Endothelial cell of umbilical vein (primary cell): ENCODE results near the gene CHRM4. TPM values are rescaled to one million over a fixed set of nuclear protein-coding genes. Genes with fewer than 3 reads are reported as not detected.

ENCODE experiments used
- BruUV-seq: library from RNA; stranded (reverse); fragments of 400-500 nt; replicated peaks from 2 replicates; lab custom pipeline; 2021; lab: Mats Ljungman, UMichigan
- CTCF ChIA-PET: fragments of 300-600, 350-600 bp; sonication (Branson Sonifier 250); formaldehyde crosslinking; loops from one replicate; lab custom pipeline; 2021; ENCODE audit warnings: antibody characterized with exemption, inconsistent platforms; lab: Charles Lee
- POLR2A ChIA-PET: fragments of 300-600, 350-600 bp; sonication (Branson Sonifier 250); formaldehyde crosslinking; loops from one replicate; lab custom pipeline; 2021; ENCODE audit warnings: antibody characterized with exemption, inconsistent platforms; lab: Charles Lee
- DNase-seq: peaks from one replicate; pipeline ENCODE4 v3.0.0-alpha.2; 2011; ENCODE audit warnings: low read depth, low spot score
- FAIRE-seq: peaks from 2 replicates; lab custom pipeline; 2011; peaks lifted over from hg19 to GRCh38; lab: Jason Lieb, UNC
- H2AFZ ChIP-seq: 2 replicates; pipeline ENCODE4 v1.6.0; 2012; ENCODE audit warnings: low read depth, low read length, control low read depth, inconsistent platforms
- H3K27ac ChIP-seq: 2 replicates; pipeline ENCODE4 v1.5.1; 2011; ENCODE audit warnings: low read depth, mild to moderate bottlenecking, control low read depth, low read length, moderate library complexity; ENCODE audit not compliant: insufficient read depth
- H3K27me3 ChIP-seq, 2 experiments: 2 replicates each; pipeline versions ENCODE4 v1.6.0 to v1.6.1; 2011; ENCODE audit warnings: low read length in 2 of 2, mixed read lengths in 1 of 2; ENCODE audit not compliant: control insufficient read depth in 2 of 2, insufficient read depth in 2 of 2
- H3K36me3 ChIP-seq, 2 experiments: 2 replicates in 1 of 2; 3 replicates in 1 of 2; pipeline ENCODE4 v1.5.1; 2011; ENCODE audit warnings: low read length in 2 of 2, mild to moderate bottlenecking in 1 of 2, moderate library complexity in 1 of 2; ENCODE audit not compliant: control insufficient read depth in 2 of 2, insufficient read depth in 2 of 2; ENCODE audit errors: extremely low read depth in 1 of 2
- H3K4me1 ChIP-seq: 3 replicates; pipeline ENCODE4 v1.5.1; 2011; ENCODE audit warnings: mild to moderate bottlenecking, low read length; ENCODE audit not compliant: control insufficient read depth, insufficient read depth; ENCODE audit errors: extremely low read depth
- H3K4me2 ChIP-seq: 2 replicates; pipeline ENCODE4 v1.6.1; 2011; ENCODE audit warnings: low read length, control low read depth, mixed read lengths; ENCODE audit not compliant: insufficient read depth
- H3K4me3 ChIP-seq, 3 experiments: fragments of 200-600 bp in 1 of 3; sonication (generic), shearing (Covaris generic) in 1 of 3; replicated peaks in 1 of 3; 2 replicates each; pipeline ENCODE4 v1.5.1; 2011 to 2016; ENCODE audit warnings: control low read depth in 3 of 3, low read length in 3 of 3, mild to moderate bottlenecking in 2 of 3, inconsistent platforms in 1 of 3, low read depth in 1 of 3, moderate library complexity in 1 of 3; ENCODE audit not compliant: insufficient read depth in 1 of 3
- H3K79me2 ChIP-seq: 2 replicates; pipeline ENCODE4 v1.6.0; 2012; ENCODE audit warnings: low read length, inconsistent platforms; ENCODE audit not compliant: control insufficient read depth, insufficient read depth
- H3K9ac ChIP-seq: replicated peaks from 2 replicates; pipeline ENCODE3; 2011; ENCODE audit warnings: low read length, control low read depth; ENCODE audit not compliant: insufficient read depth; ENCODE audit errors: extremely low read depth
- H3K9me1 ChIP-seq: replicated peaks from 3 replicates; pipeline ENCODE4 v1.6.0; 2011; ENCODE audit warnings: mild to moderate bottlenecking, low read length; ENCODE audit not compliant: control insufficient read depth, insufficient read depth; ENCODE audit errors: extremely low read depth
- H3K9me3 ChIP-seq: replicated peaks from 2 replicates; pipeline ENCODE4 v1.5.1; 2012; ENCODE audit warnings: low read length, inconsistent platforms; ENCODE audit not compliant: control insufficient read depth, insufficient read depth
- H4K20me1 ChIP-seq: replicated peaks from 2 replicates; pipeline ENCODE3; 2011; ENCODE audit warnings: mild to moderate bottlenecking, low read length; ENCODE audit not compliant: control insufficient read depth, insufficient read depth; ENCODE audit errors: extremely low read depth
- CTCF ChIP-seq, 2 donors: IDR thresholded peaks; 1 replicate in 1 of 2; 2 replicates in 1 of 2; pipeline ENCODE4 v1.5.1; 2011; ENCODE audit warnings: low read length in 2 of 2, mild to moderate bottlenecking in 2 of 2, moderate library complexity in 2 of 2, control low read depth in 1 of 2, inconsistent platforms in 1 of 2, low read depth in 1 of 2; ENCODE audit not compliant: insufficient read depth in 1 of 2; ENCODE audit errors: extremely low read depth in 1 of 2
- EZH2 ChIP-seq: IDR thresholded peaks from 2 replicates; pipeline ENCODE4 v1.6.1; 2012; ENCODE audit warnings: borderline replicate concordance, low read depth, mild to moderate bottlenecking, moderate library complexity, low read length, inconsistent platforms; ENCODE audit not compliant: severe bottlenecking
- FOS ChIP-seq: IDR thresholded peaks from 2 replicates; pipeline ENCODE4 v1.6.1; 2011; ENCODE audit warnings: mild to moderate bottlenecking, low read length, moderate library complexity, borderline replicate concordance; ENCODE audit not compliant: insufficient read depth
- GATA2 ChIP-seq: IDR thresholded peaks from 2 replicates; pipeline ENCODE4 v1.7.0; 2011; ENCODE audit warnings: low read depth, mild to moderate bottlenecking, moderate library complexity, mixed read lengths, low read length; ENCODE audit not compliant: insufficient read length, insufficient read depth
- JUN ChIP-seq: IDR thresholded peaks from 2 replicates; pipeline ENCODE4 v1.6.1; 2011; ENCODE audit warnings: borderline replicate concordance, low read depth; ENCODE audit not compliant: insufficient read length, insufficient read depth
- MAX ChIP-seq: IDR thresholded peaks from 2 replicates; pipeline ENCODE4 v1.6.1; 2011; ENCODE audit not compliant: insufficient read depth, insufficient read length
- MYC ChIP-seq: IDR thresholded peaks from one replicate; pipeline ENCODE4 v1.6.1; 2011; ENCODE audit warnings: mild to moderate bottlenecking, low read depth, low read length
- POLR2A ChIP-seq: IDR thresholded peaks from 2 replicates; pipeline ENCODE4 v1.6.1; 2012; ENCODE audit warnings: low read depth, mild to moderate bottlenecking, control low read depth, low read length
- POLR2AphosphoS5 ChIP-seq: IDR thresholded peaks from 2 replicates; pipeline ENCODE4 v1.6.1; 2012; ENCODE audit warnings: low read depth, mild to moderate bottlenecking, control low read depth, low read length, moderate library complexity; ENCODE audit not compliant: insufficient read depth
- dilution Hi-C: fragments of 300-500 bp; cut with MboI; formaldehyde crosslinking; loops from one replicate; pipeline ENCODE4 v1.15.0; 2019; ENCODE audit warnings: low sequenced_read_pairs; ENCODE audit not compliant: extremely low pct_ligation_motif_present
- intact Hi-C: fragments of 100-400 bp; cut with micrococcal nuclease; formaldehyde crosslinking; loops from one replicate; pipeline ENCODE4 v1.10.0; 2022
- polyA plus RNA-seq, 4 experiments: library from polyadenylated mRNA; depleted of rRNA in 3 of 4; stranded (reverse) in 3 of 4; unstranded in 1 of 4; fragments of >200 nt; gene quantifications; 2 replicates each; pipeline versions ENCODE4 v1.2.1 to v1.2.3, GENCODE V29; 2011 to 2012; ENCODE audit warnings: missing spikeins in 1 of 4
- total RNA-seq: library from RNA; stranded (reverse); gene quantifications from 2 replicates; pipeline ENCODE4 v1.2.3, GENCODE V29; 2021

CHRM4 gene
- total and polyA plus RNA-seq, 2 donors (not counting 3 experiments of a cell fraction or from before 2014, with no cell fraction given), result 0.04 to 0.22 TPM

GRCh38 chr11:46436113-46436512, 44.5 kb upstream of the CHRM4 start:
- Histone ChIP-seq H3K4me3 (no peak overlapping the region), H2AFZ (no peak overlapping the region), H3K9ac (no peak overlapping the region), H4K20me1 (no peaks in the 10 kb centered on the region), H3K9me3 (no peaks in the 10 kb centered on the region), H3K4me1 (peaks cover 11% of the 10 kb centered on the region), H3K79me2 (no peaks in the 10 kb centered on the region), H3K4me2 (no peak overlapping the region), H3K36me3 (peaks cover 7 to 12% of the 10 kb centered on the region in 2 experiments), H3K9me1 (no peaks in the 10 kb centered on the region), H3K27ac (no peak overlapping the region), H3K27me3 (no peaks in the 10 kb centered on the region)
- dilution Hi-C loops, result no loop called here
- intact Hi-C loops, result no loop called here
- POLR2A ChIA-PET, result no interaction called here
- DNase-seq (no peak), FAIRE-seq (no peak)
- CTCF ChIA-PET, result interaction anchor here (1.1 to 1.8 kb wide), 2 partner anchors 10 to 87 kb away, joined by 3 to 10 read pairs; no protein-coding TSS in a partner anchor
- TF ChIP-seq GATA2 (no peak), FOS (no peak), MYC (no peak), POLR2A (no peak), MAX (no peak), CTCF (IDR thresholded peaks at IDR 0.05; ENCODE audit: extremely low read depth in 1 of 2, insufficient read depth in 1 of 2, low read depth in 1 of 2, low read length in 2 of 2) (no peak), JUN (no peak), POLR2AphosphoS5 (no peak), EZH2 (no peak)
- BruUV-seq, result no TSS peak
